ENCODE data around the gene BCL11B. TPM values are rescaled to one million over a fixed set of nuclear protein-coding genes. Genes with fewer than 3 reads are reported as not detected.

BCL11B gene
- total RNA-seq, 1 experiment from 2014 or later, result 0.05 TPM

- Histone ChIP-seq H3K4me1 (no peaks in the 10 kb centered on the region), H3K9me3 (no peaks in the 10 kb centered on the region), H3K4me3 (ENCODE audit: low read depth, low read length) (no peak overlapping the region), H3K27me3 (replicated peaks; ENCODE audit: control insufficient read depth, insufficient read depth, low read length) (no peaks in the 10 kb centered on the region), H3K36me3 (ENCODE audit: control insufficient read depth, insufficient read depth, low read length) (no peaks in the 10 kb centered on the region)
- no peak overlapping the region for H3K27ac Mint-ChIP-seq (ENCODE audit: unreplicated experiment)
- H3K27me3 Mint-ChIP-seq (ENCODE audit: insufficient read depth, unreplicated experiment), result peaks cover 3% of the 10 kb centered on the region
- BruUV-seq (replicated peaks), result no TSS peak
- H3K4me3 Mint-ChIP-seq (ENCODE audit: unreplicated experiment), result no peak overlapping the region
- H3K4me1 Mint-ChIP-seq (ENCODE audit: low read depth, unreplicated experiment), result no peaks in the 10 kb centered on the region
- H3K36me3 Mint-ChIP-seq (ENCODE audit: insufficient read depth, unreplicated experiment), result no peaks in the 10 kb centered on the region
- ChIA-PET POLR2A (no interaction called here), CTCF (no interaction called here)
- DNase-seq, result no peak
- no peaks in the 10 kb centered on the region for H3K9me3 Mint-ChIP-seq (ENCODE audit: unreplicated experiment)
- no peak for TF ChIP-seq CTCF (IDR thresholded peaks at IDR 0.05; ENCODE audit: insufficient read depth in 1 of 2, low read depth in 1 of 2, low read length in 1 of 2, severe bottlenecking in 1 of 2, unreplicated experiment in 1 of 2)
- intact Hi-C loops (cut with micrococcal nuclease; ENCODE audit: unreplicated experiment), result no loop called here
Measured at GRCh38 chr14:99216191-99216590, 55.8 kb downstream of the BCL11B start.

GRCh38 chr14:99215277-99215676 is 56.7 kb downstream of the BCL11B start:
- TF ChIP-seq CTCF (IDR thresholded peaks at IDR 0.05; ENCODE audit: insufficient read depth in 1 of 2, low read depth in 1 of 2, low read length in 1 of 2, severe bottlenecking in 1 of 2, unreplicated experiment in 1 of 2), result no peak
- ChIA-PET POLR2A (no interaction called here), CTCF (no interaction called here)
- no TSS peak for BruUV-seq (replicated peaks)
- Mint-ChIP-seq H3K36me3 (ENCODE audit: insufficient read depth, unreplicated experiment) (no peaks in the 10 kb centered on the region), H3K27ac (ENCODE audit: unreplicated experiment) (no peak overlapping the region), H3K4me1 (ENCODE audit: low read depth, unreplicated experiment) (no peaks in the 10 kb centered on the region), H3K9me3 (ENCODE audit: unreplicated experiment) (no peaks in the 10 kb centered on the region), H3K4me3 (ENCODE audit: unreplicated experiment) (no peak overlapping the region), H3K27me3 (ENCODE audit: insufficient read depth, unreplicated experiment) (peaks cover 3% of the 10 kb centered on the region)
- no peaks in the 10 kb centered on the region for H3K27me3 ChIP-seq (replicated peaks; ENCODE audit: control insufficient read depth, insufficient read depth, low read length)
- intact Hi-C loops (cut with micrococcal nuclease; ENCODE audit: unreplicated experiment), result no loop called here
- no peak for DNase-seq
- H3K4me3 ChIP-seq (ENCODE audit: low read depth, low read length), result no peak overlapping the region
- no peaks in the 10 kb centered on the region for H3K9me3 ChIP-seq
- no peaks in the 10 kb centered on the region for H3K4me1 ChIP-seq
- H3K36me3 ChIP-seq (ENCODE audit: control insufficient read depth, insufficient read depth, low read length), result no peaks in the 10 kb centered on the region

- Histone ChIP-seq H3K36me3 (ENCODE audit: control insufficient read depth, insufficient read depth, low read length) (no peaks in the 10 kb centered on the region), H3K4me1 (no peaks in the 10 kb centered on the region), H3K27me3 (replicated peaks; ENCODE audit: control insufficient read depth, insufficient read depth, low read length) (no peaks in the 10 kb centered on the region), H3K4me3 (ENCODE audit: low read depth, low read length) (no peak overlapping the region), H3K9me3 (no peaks in the 10 kb centered on the region)
- Mint-ChIP-seq H3K4me3 (ENCODE audit: unreplicated experiment) (no peak overlapping the region), H3K27ac (ENCODE audit: unreplicated experiment) (no peak overlapping the region), H3K9me3 (ENCODE audit: unreplicated experiment) (no peaks in the 10 kb centered on the region), H3K36me3 (ENCODE audit: insufficient read depth, unreplicated experiment) (no peaks in the 10 kb centered on the region), H3K4me1 (ENCODE audit: low read depth, unreplicated experiment) (no peaks in the 10 kb centered on the region), H3K27me3 (ENCODE audit: insufficient read depth, unreplicated experiment) (peaks cover 3% of the 10 kb centered on the region)
- TF ChIP-seq CTCF (IDR thresholded peaks at IDR 0.05; ENCODE audit: insufficient read depth in 1 of 2, low read depth in 1 of 2, low read length in 1 of 2, severe bottlenecking in 1 of 2, unreplicated experiment in 1 of 2), result no peak
- POLR2A ChIA-PET, result no interaction called here
- intact Hi-C loops (cut with micrococcal nuclease; ENCODE audit: unreplicated experiment), result no loop called here
- BruUV-seq (replicated peaks), result no TSS peak
- DNase-seq, result no peak
- CTCF ChIA-PET, result no interaction called here
Measured at GRCh38 chr14:99214701-99215100, 57.3 kb downstream of the BCL11B start.
